HG03159 (cell line): ENCODE results near the gene CCDC57.

ENCODE experiments used
- ATAC-seq: cut with Tn5 transposase; IDR thresholded peaks from one replicate; pipeline ENCODE4 v1.9.1; 2021; ENCODE audit warnings: mild to moderate bottlenecking, moderate library complexity; ENCODE audit not compliant: unreplicated experiment

CCDC57 gene

GRCh38 chr17:82108961-82109475, 103.6 kb downstream of the CCDC57 start:
- no peak for ATAC-seq

GRCh38 chr17:82108496-82108945, 104.1 kb downstream of the CCDC57 start:
- ATAC-seq, result no peak

- no peak for ATAC-seq
Measured at GRCh38 chr17:82108038-82108437, 104.6 kb downstream of the CCDC57 start.

GRCh38 chr17:82107341-82107860, 105.2 kb downstream of the CCDC57 start:
- ATAC-seq, result no peak

- no peak for ATAC-seq
Measured at GRCh38 chr17:82106688-82107305, 105.8 kb downstream of the CCDC57 start.

GRCh38 chr17:82105882-82106687, 106.6 kb downstream of the CCDC57 start:
- ATAC-seq, result no peak

GRCh38 chr17:82105417-82105881, 107.2 kb downstream of the CCDC57 start:
- ATAC-seq, result no peak

- no peak for ATAC-seq
Measured at GRCh38 chr17:82104797-82105416, 107.7 kb downstream of the CCDC57 start.

- ATAC-seq, result no peak
Measured at GRCh38 chr17:82103553-82104451, 108.8 kb downstream of the CCDC57 start.

GRCh38 chr17:82101767-82102679, 110.6 kb downstream of the CCDC57 start:
- no peak for ATAC-seq

GRCh38 chr17:82101301-82101715, 111.3 kb downstream of the CCDC57 start:
- no peak for ATAC-seq

- ATAC-seq, result no peak
Measured at GRCh38 chr17:82100502-82101298, 111.9 kb downstream of the CCDC57 start.

GRCh38 chr17:82098939-82099763, 113.5 kb downstream of the CCDC57 start:
- ATAC-seq, result peak; percentile 11

- peak; percentile 68 for ATAC-seq
Measured at GRCh38 chr17:82098169-82098938, 114.3 kb downstream of the CCDC57 start, which contains the start of gene FASN. Gene FASN, minus strand, starts transcription at chr17:82098236. Its CDS starts 1,791 bp downstream, at chr17:82096445.

GRCh38 chr17:82097919-82098168, 114.8 kb downstream of the CCDC57 start:
- no peak for ATAC-seq

GRCh38 chr17:82097184-82097918, 115.3 kb downstream of the CCDC57 start:
- ATAC-seq, result peak; percentile 0
